Ramos (cell line): Measurements from ENCODE around the gene VPS13A.
"Not testable (repeated sequence)": the region's sequence is repeated elsewhere in the genome, so short reads cannot be mapped to it uniquely, and the experiment has no call there.

Experiments
- in situ Hi-C: fragments of 300-500 bp; cut with MboI; formaldehyde crosslinking; loops from one replicate; pipeline ENCODE4 v1.14.3; 2022; ENCODE audit warnings: low sequenced_read_pairs; ENCODE audit not compliant: unreplicated experiment

Gene VPS13A

GRCh38 chr9:77283991-77284390 is 106.7 kb downstream of the VPS13A start:
- in situ Hi-C loops = no loop called here

- in situ Hi-C loops = no loop called here
Measured at GRCh38 chr9:77284616-77285015, 107.3 kb downstream of the VPS13A start.

GRCh38 chr9:77290373-77290772 is 113.0 kb downstream of the VPS13A start:
- in situ Hi-C loops = no loop called here

- in situ Hi-C loops = no loop called here
Measured at GRCh38 chr9:77291714-77292113, 114.4 kb downstream of the VPS13A start.

- in situ Hi-C loops = no loop called here
Measured at GRCh38 chr9:77293949-77294348, 116.6 kb downstream of the VPS13A start.

- in situ Hi-C loops = no loop called here
Measured at GRCh38 chr9:77304543-77304942, 127.2 kb downstream of the VPS13A start.

- in situ Hi-C loops = no loop called here
Measured at GRCh38 chr9:77305622-77306400, 128.5 kb downstream of the VPS13A start.

- in situ Hi-C loops = no loop called here
Measured at GRCh38 chr9:77307166-77307565, 129.8 kb downstream of the VPS13A start.

GRCh38 chr9:77316058-77316457 is 138.7 kb downstream of the VPS13A start:
- in situ Hi-C loops = no loop called here

GRCh38 chr9:77325058-77325457 is 147.7 kb downstream of the VPS13A start:
- in situ Hi-C loops = no loop called here

GRCh38 chr9:77328102-77328501 is 150.8 kb downstream of the VPS13A start:
- in situ Hi-C loops = no loop called here

- in situ Hi-C loops = no loop called here
Measured at GRCh38 chr9:77370064-77370463, 192.7 kb downstream of the VPS13A start.

GRCh38 chr9:77374266-77374665 is 196.9 kb downstream of the VPS13A start:
- in situ Hi-C loops = no loop called here

GRCh38 chr9:77375956-77376532 is 198.7 kb downstream of the VPS13A start:
- in situ Hi-C loops = no loop called here

- in situ Hi-C loops = no loop called here
Measured at GRCh38 chr9:77384406-77384805, 207.1 kb downstream of the VPS13A start.

GRCh38 chr9:77386187-77386586 is 208.9 kb downstream of the VPS13A start:
- in situ Hi-C loops = no loop called here

GRCh38 chr9:77391834-77392233 is 214.5 kb downstream of the VPS13A start:
- in situ Hi-C loops = no loop called here

- in situ Hi-C loops = no loop called here
Measured at GRCh38 chr9:77392328-77392727, 215.0 kb downstream of the VPS13A start.

- in situ Hi-C loops = not testable (repeated sequence)
Measured at GRCh38 chr9:77398581-77398980, 221.2 kb downstream of the VPS13A start.

GRCh38 chr9:77399964-77400363 is 222.6 kb downstream of the VPS13A start:
- in situ Hi-C loops = no loop called here

- in situ Hi-C loops = no loop called here
Measured at GRCh38 chr9:77402286-77402685, 225.0 kb downstream of the VPS13A start.

- in situ Hi-C loops = no loop called here
Measured at GRCh38 chr9:77403239-77403638, 225.9 kb downstream of the VPS13A start.
